CD4-positive, alpha-beta memory T cell (primary cell): Measurements from ENCODE around the gene SNRPA. TPM values are rescaled to one million over a fixed set of nuclear protein-coding genes. Genes with fewer than 3 reads are reported as not detected.

Experiments used
- CTCF ChIA-PET: fragments of 350-600 bp; sonication (Branson Sonifier 250); formaldehyde crosslinking; loops from one replicate; lab custom pipeline; 2021; ENCODE audit warnings: inconsistent platforms; ENCODE audit not compliant: partially characterized antibody; lab: Charles Lee
- POLR2A ChIA-PET: fragments of 350-600 bp; sonication (Branson Sonifier 250); formaldehyde crosslinking; loops from one replicate; lab custom pipeline; 2021; ENCODE audit not compliant: partially characterized antibody; lab: Charles Lee
- DNase-seq, 5 donors: peaks; one replicate each; pipeline versions ENCODE4 v3.0.0 to v3.0.0-alpha.2; 2020 to 2022; ENCODE audit warnings: mixed read lengths in 1 of 5
- H3K27ac ChIP-seq: one replicate; pipeline ENCODE4 v1.7.0; 2013; ENCODE audit warnings: low read depth, low read length
- H3K27me3 ChIP-seq: 2 replicates; pipeline ENCODE4 v1.7.0; 2013; ENCODE audit warnings: mild to moderate bottlenecking, low read length, moderate library complexity; ENCODE audit not compliant: insufficient read depth
- H3K36me3 ChIP-seq: 2 replicates; pipeline ENCODE4 v1.7.0; 2013; ENCODE audit warnings: mild to moderate bottlenecking, low read length, moderate library complexity; ENCODE audit not compliant: insufficient read depth
- H3K4me1 ChIP-seq: 2 replicates; pipeline ENCODE4 v1.7.0; 2013; ENCODE audit warnings: mild to moderate bottlenecking, low read length, moderate library complexity; ENCODE audit not compliant: insufficient read depth
- H3K4me3 ChIP-seq, 2 donors: one replicate each; pipeline ENCODE4 v1.7.0; 2013; ENCODE audit warnings: low read length in 2 of 2, mild to moderate bottlenecking in 1 of 2
- H3K9me3 ChIP-seq, 2 donors: one replicate each; pipeline ENCODE4 v1.7.0; 2013; ENCODE audit warnings: low read length in 2 of 2, control low read depth in 1 of 2; ENCODE audit not compliant: control insufficient read depth in 1 of 2
- H3K27ac Mint-ChIP-seq, 7 donors: one replicate each; pipeline ENCODE4 v1.8.0; 2020 to 2021; ENCODE audit warnings: mixed read lengths in 7 of 7, mild to moderate bottlenecking in 6 of 7, inconsistent platforms in 3 of 7, moderate library complexity in 3 of 7
- H3K27me3 Mint-ChIP-seq, 2 donors: one replicate each; pipeline ENCODE4 v1.8.0; 2020 to 2021; ENCODE audit warnings: mixed read lengths in 2 of 2
- H3K36me3 Mint-ChIP-seq, 2 donors: one replicate each; pipeline ENCODE4 v1.8.0; 2020 to 2021; ENCODE audit warnings: mixed read lengths in 2 of 2, inconsistent platforms in 1 of 2, mild to moderate bottlenecking in 1 of 2
- H3K4me1 Mint-ChIP-seq, 4 donors: one replicate each; pipeline ENCODE4 v1.8.0; 2020 to 2021; ENCODE audit warnings: mixed read lengths in 4 of 4, mild to moderate bottlenecking in 1 of 4
- H3K4me3 Mint-ChIP-seq, 8 donors: one replicate each; pipeline ENCODE4 v1.8.0; 2020 to 2021; ENCODE audit warnings: mixed read lengths in 8 of 8, mild to moderate bottlenecking in 7 of 8, moderate library complexity in 6 of 8, inconsistent platforms in 3 of 8
- H3K9me3 Mint-ChIP-seq, 8 donors: one replicate each; pipeline ENCODE4 v1.8.0; 2020 to 2021; ENCODE audit warnings: mixed read lengths in 8 of 8, mild to moderate bottlenecking in 5 of 8, inconsistent platforms in 3 of 8, moderate library complexity in 1 of 8
- intact Hi-C: fragments of 100-400 bp; cut with micrococcal nuclease; formaldehyde crosslinking; loops from one replicate; pipeline ENCODE4 v1.15.1; 2023
- polyA plus RNA-seq, 2 donors: library from polyadenylated mRNA; unstranded; fragments of 300-500 nt; fragmentation: Illumina TruSeq; gene quantifications; one replicate each; pipeline ENCODE4 v1.2.3, GENCODE V29; 2021
- total RNA-seq, 2 experiments: library from RNA; stranded (reverse); gene quantifications; one replicate each; pipeline ENCODE4 v1.2.3, GENCODE V29; 2021

Gene SNRPA
- total and polyA plus RNA-seq, 4 experiments from 2014 or later, result 48.8 to 95.7 (median 78.6) TPM

- Mint-ChIP-seq H3K27me3 (no peaks in the 10 kb centered on the region), H3K4me1 (peaks cover under 1 to 6% (median 5%) of the 10 kb centered on the region in 4 donors), H3K27ac (peak overlapping the region in 5 of 7 donors; percentile 35 to 68 (median 57)), H3K36me3 (peaks cover 22 to 42% of the 10 kb centered on the region in 2 donors), H3K4me3 (no peak overlapping the region), H3K9me3 (no peaks in the 10 kb centered on the region)
- ChIA-PET CTCF (interaction anchor here (1.2 to 1.7 kb wide), 3 partner anchors 12 to 151 kb away, joined by 3 to 8 read pairs (median 6); no protein-coding TSS in a partner anchor), POLR2A (interaction anchor here (1.1 to 1.7 kb wide), 3 partner anchors 8 to 49 kb away, joined by 3 to 11 read pairs (median 8); partner anchors contain the start of gene RAB4B)
- intact Hi-C loops, result no loop called here
- peaks cover 5% of the 10 kb centered on the region for H3K36me3 ChIP-seq
- no peaks in the 10 kb centered on the region for H3K27me3 ChIP-seq
- DNase-seq, result no peak
- no peak overlapping the region for H3K4me3 ChIP-seq
- no peaks in the 10 kb centered on the region for H3K4me1 ChIP-seq
- H3K9me3 ChIP-seq, result no peaks in the 10 kb centered on the region
- H3K27ac ChIP-seq, result no peak overlapping the region
These were observed 35.3 kb downstream of the SNRPA start for GRCh38 chr19:40786060-40787037.

GRCh38 chr19:40791349-40791748, 40.3 kb downstream of the SNRPA start:
- Mint-ChIP-seq H3K27ac (peak overlapping the region in 2 of 7 donors; percentile 18 to 88), H3K4me1 (peaks cover 0 to 7% (median 5%) of the 10 kb centered on the region in 4 donors), H3K4me3 (no peak overlapping the region), H3K27me3 (no peaks in the 10 kb centered on the region), H3K9me3 (no peaks in the 10 kb centered on the region), H3K36me3 (peaks cover 11 to 31% of the 10 kb centered on the region in 2 donors)
- H3K27ac ChIP-seq, result no peak overlapping the region
- DNase-seq, result no peak
- POLR2A ChIA-PET, result no interaction called here
- no peaks in the 10 kb centered on the region for H3K27me3 ChIP-seq
- no peaks in the 10 kb centered on the region for H3K4me1 ChIP-seq
- intact Hi-C loops, result no loop called here
- H3K36me3 ChIP-seq, result no peaks in the 10 kb centered on the region
- H3K9me3 ChIP-seq, result no peaks in the 10 kb centered on the region
- no peak overlapping the region for H3K4me3 ChIP-seq
- CTCF ChIA-PET, result no interaction called here

DNA sequence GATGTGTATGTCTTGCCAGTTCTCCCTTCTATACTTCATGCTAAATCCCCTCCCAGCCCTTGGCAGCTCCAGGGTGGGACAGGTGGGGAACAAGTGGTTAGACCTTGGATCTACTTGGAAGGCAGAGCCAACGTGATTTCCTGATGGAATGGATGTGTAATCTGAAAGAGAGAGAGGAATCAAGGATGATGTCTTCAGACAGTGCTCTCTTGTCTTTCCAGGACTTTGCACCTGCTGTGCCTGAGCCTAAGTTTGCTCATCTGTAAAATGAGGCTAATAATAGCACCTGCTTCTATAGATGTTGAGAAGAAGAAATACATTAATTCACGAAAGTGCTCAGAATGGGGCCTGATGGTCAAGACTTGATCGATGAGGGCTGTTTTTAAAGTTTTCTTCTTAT, 41.0 kb downstream of the SNRPA start:
- H3K36me3 ChIP-seq, result no peaks in the 10 kb centered on the region
- H3K27me3 ChIP-seq, result no peaks in the 10 kb centered on the region
- no peak overlapping the region for H3K4me3 ChIP-seq
- no peaks in the 10 kb centered on the region for H3K4me1 ChIP-seq
- intact Hi-C loops, result no loop called here
- no peak for DNase-seq
- Mint-ChIP-seq H3K27ac (peak overlapping the region in 4 of 7 donors; percentile 22 to 82 (median 55)), H3K36me3 (peaks cover 9 to 26% of the 10 kb centered on the region in 2 donors), H3K27me3 (no peaks in the 10 kb centered on the region), H3K4me1 (peaks cover 0 to 9% (median 5%) of the 10 kb centered on the region in 4 donors), H3K9me3 (no peaks in the 10 kb centered on the region), H3K4me3 (no peak overlapping the region)
- POLR2A ChIA-PET, result interaction anchor here (1.0 kb wide), 1 partner anchor 15 kb away, joined by 4 read pairs; no protein-coding TSS in a partner anchor
- no peaks in the 10 kb centered on the region for H3K9me3 ChIP-seq
- CTCF ChIA-PET, result no interaction called here
- H3K27ac ChIP-seq, result no peak overlapping the region

- Histone ChIP-seq H3K4me1 (peaks cover 37% of the 10 kb centered on the region), H3K27ac (peak overlapping the region; percentile 82), H3K27me3 (no peaks in the 10 kb centered on the region), H3K9me3 (no peaks in the 10 kb centered on the region), H3K4me3 (peak overlapping the region in 1 of 2 donors; percentile 55), H3K36me3 (peaks cover 10% of the 10 kb centered on the region)
- H3K36me3 Mint-ChIP-seq, result peaks cover 9 to 23% of the 10 kb centered on the region in 2 donors
- H3K4me3 Mint-ChIP-seq, result peak overlapping the region in 7 of 8 donors; percentile 58 to 99 (median 94)
- DNase-seq, result no peak
- POLR2A ChIA-PET, result interaction anchor here (0.5 to 15.6 kb wide), 13 partner anchors 11 to 330 kb away, joined by 3 to 369 read pairs (median 16); partner anchors contain the start of genes ACTMAP, COQ8B, ITPKC and MIA
- peaks cover 25 to 45% (median 33%) of the 10 kb centered on the region in 4 donors for H3K4me1 Mint-ChIP-seq
- CTCF ChIA-PET, result interaction anchor here (1.1 to 4.0 kb wide), 7 partner anchors 10 to 47 kb away, joined by 3 to 40 read pairs (median 8); partner anchors contain the start of genes ACTMAP, RAB4B and SNRPA
- H3K27ac Mint-ChIP-seq, result peak overlapping the region; percentile 85 to 100 (median 98)
- intact Hi-C loops, result no loop called here
- no peaks in the 10 kb centered on the region for H3K9me3 Mint-ChIP-seq
- H3K27me3 Mint-ChIP-seq, result no peaks in the 10 kb centered on the region
These were observed 46.4 kb downstream of the SNRPA start for GRCh38 chr19:40797166-40797962.

DNA sequence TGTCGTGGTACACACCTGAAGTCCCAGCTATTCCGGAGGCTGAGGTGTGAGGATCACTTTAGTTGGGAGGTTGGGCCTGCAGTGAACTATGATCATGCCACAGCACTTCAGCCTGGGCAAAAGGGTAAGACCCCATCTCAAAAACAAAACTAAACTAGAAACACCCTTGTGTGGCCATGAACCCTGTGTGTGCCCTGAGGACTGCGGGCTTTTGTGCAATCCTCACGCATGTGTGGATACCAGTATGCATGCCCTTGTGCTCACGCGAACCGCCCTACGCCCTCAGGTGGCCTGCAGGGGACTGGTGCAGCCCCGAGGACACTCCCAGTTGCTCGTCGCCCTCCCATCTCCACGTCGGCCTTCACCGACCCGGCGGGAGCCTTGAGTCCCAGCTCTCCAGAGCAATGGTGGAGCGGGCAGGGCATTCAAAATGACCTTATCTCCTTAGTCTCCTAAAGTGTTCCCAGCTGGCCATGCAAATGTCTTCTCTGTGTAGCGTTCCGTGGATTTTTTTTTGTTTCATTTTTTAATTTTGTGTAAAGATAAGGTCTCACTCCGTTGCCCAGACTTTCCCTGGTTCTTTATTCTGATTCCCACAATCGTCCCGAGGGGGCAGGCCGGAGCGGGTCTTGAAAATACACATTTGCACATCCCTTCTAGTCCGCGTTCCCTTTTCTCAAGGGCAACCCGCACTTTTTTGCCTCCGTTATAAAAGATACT, 47.1 kb downstream of the SNRPA start:
- Histone ChIP-seq H3K4me1 (peaks cover 44% of the 10 kb centered on the region), H3K9me3 (no peaks in the 10 kb centered on the region), H3K27ac (peak overlapping the region; percentile 82), H3K4me3 (peak overlapping the region; percentile 55 to 86), H3K27me3 (no peaks in the 10 kb centered on the region), H3K36me3 (peaks cover 10% of the 10 kb centered on the region)
- Mint-ChIP-seq H3K9me3 (no peaks in the 10 kb centered on the region), H3K36me3 (peaks cover 10 to 30% of the 10 kb centered on the region in 2 donors), H3K4me3 (peak overlapping the region; percentile 92 to 99 (median 96)), H3K4me1 (peaks cover 28 to 52% (median 39%) of the 10 kb centered on the region in 4 donors), H3K27ac (peak overlapping the region; percentile 98 to 100 (median 99)), H3K27me3 (no peaks in the 10 kb centered on the region)
- peak; percentile 64 to 82 (median 70) for DNase-seq
- intact Hi-C loops, result loop anchor here (1.0 to 2.0 kb wide), 6 partner anchors 8 to 465 kb away; partner anchors contain the start of genes ACTMAP, COQ8B and RAB4B
- CTCF ChIA-PET, result interaction anchor here (1.0 to 4.0 kb wide), 11 partner anchors 9 to 135 kb away, joined by 3 to 40 read pairs (median 7); partner anchors contain the start of genes ACTMAP, RAB4B and SNRPA
- POLR2A ChIA-PET, result interaction anchor here (0.5 to 15.6 kb wide), 23 partner anchors 10 to 751 kb away, joined by 3 to 369 read pairs (median 5); partner anchors contain the start of genes ACTMAP, COQ8B, HNRNPUL1 and ITPKC
